CD14-positive monocyte (primary cell): ENCODE results near the gene OGG1. TPM values are rescaled to one million over a fixed set of nuclear protein-coding genes. Genes with fewer than 3 reads are reported as not detected.

Source experiments
- DNase-seq, 3 donors: peaks; one replicate each; pipeline ENCODE4 v3.0.0-alpha.2; 2011 to 2022
- H2AFZ ChIP-seq: 2 replicates; pipeline ENCODE4 v1.6.0; 2012; ENCODE audit warnings: mild to moderate bottlenecking, low read depth, low read length, inconsistent platforms; ENCODE audit not compliant: insufficient read depth, poor library complexity, severe bottlenecking
- H3K27ac ChIP-seq, 2 donors: 1 replicate in 1 of 2; 2 replicates in 1 of 2; pipeline ENCODE4 v1.5.1; 2012 to 2013; ENCODE audit warnings: low read length in 2 of 2, control low read depth in 1 of 2, inconsistent platforms in 1 of 2, low read depth in 1 of 2, mild to moderate bottlenecking in 1 of 2
- H3K27me3 ChIP-seq, 2 donors: one replicate each; pipeline versions ENCODE4 v1.6.0 to v1.6.1; 2011 to 2013; ENCODE audit warnings: low read length in 2 of 2; ENCODE audit not compliant: control insufficient read depth in 2 of 2, insufficient read depth in 2 of 2
- H3K36me3 ChIP-seq, 2 donors: replicated peaks in 1 of 2; 1 replicate in 1 of 2; 2 replicates in 1 of 2; pipeline versions ENCODE4 v1.5.1 to v1.6.1; 2012 to 2013; ENCODE audit warnings: low read length in 2 of 2, control low read depth in 1 of 2, inconsistent platforms in 1 of 2, mild to moderate bottlenecking in 1 of 2; ENCODE audit not compliant: insufficient read depth in 2 of 2, control insufficient read depth in 1 of 2
- H3K4me1 ChIP-seq, 2 donors: 1 replicate in 1 of 2; 2 replicates in 1 of 2; pipeline versions ENCODE4 v1.5.1 to v1.6.1; 2012 to 2013; ENCODE audit warnings: low read length in 2 of 2, control low read depth in 1 of 2, inconsistent platforms in 1 of 2, mild to moderate bottlenecking in 1 of 2, moderate library complexity in 1 of 2; ENCODE audit not compliant: insufficient read depth in 2 of 2, control insufficient read depth in 1 of 2
- H3K4me2 ChIP-seq: replicated peaks from 2 replicates; pipeline ENCODE3; 2012; ENCODE audit warnings: low read length, moderate library complexity, mild to moderate bottlenecking; ENCODE audit not compliant: poor library complexity, severe bottlenecking; ENCODE audit errors: extremely low read depth
- H3K4me3 ChIP-seq, 3 experiments: fragments of 200-600 bp in 1 of 3; sonication (generic) in 1 of 3; replicated peaks in 1 of 3; 1 replicate in 2 of 3; 2 replicates in 1 of 3; pipeline ENCODE4 v1.5.1; 2011 to 2013; ENCODE audit warnings: low read length in 3 of 3, mild to moderate bottlenecking in 3 of 3, control low read depth in 2 of 3, low read depth in 2 of 3, inconsistent platforms in 1 of 3, moderate library complexity in 1 of 3
- H3K79me2 ChIP-seq: 2 replicates; pipeline ENCODE4 v1.6.0; 2012; ENCODE audit warnings: mild to moderate bottlenecking, control low read depth, inconsistent platforms, low read length, moderate library complexity; ENCODE audit not compliant: insufficient read depth
- H3K9ac ChIP-seq: 2 replicates; pipeline ENCODE4 v1.6.0; 2017; ENCODE audit warnings: low read length, mild to moderate bottlenecking; ENCODE audit not compliant: insufficient read depth, poor library complexity, severe bottlenecking
- H3K9me3 ChIP-seq, 2 donors: replicated peaks in 1 of 2; 1 replicate in 1 of 2; 2 replicates in 1 of 2; pipeline versions ENCODE4 v1.5.1 to v1.6.1; 2012 to 2013; ENCODE audit warnings: low read length in 2 of 2, control low read depth in 1 of 2; ENCODE audit not compliant: control insufficient read depth in 1 of 2, insufficient read depth in 1 of 2
- H4K20me1 ChIP-seq: 2 replicates; pipeline ENCODE4 v1.6.0; 2012; ENCODE audit warnings: mild to moderate bottlenecking, low read length, control low read depth, moderate library complexity; ENCODE audit not compliant: insufficient read depth
- H3K27ac Mint-ChIP-seq, 7 donors: one replicate each; pipeline ENCODE4 v1.8.0; 2020; ENCODE audit warnings: mild to moderate bottlenecking in 7 of 7, mixed read lengths in 7 of 7, moderate library complexity in 6 of 7, inconsistent platforms in 2 of 7
- H3K27me3 Mint-ChIP-seq, 3 donors: one replicate each; pipeline ENCODE4 v1.8.0; 2021 to 2022; ENCODE audit warnings: low read depth in 3 of 3, mild to moderate bottlenecking in 3 of 3, mixed read lengths in 3 of 3, moderate library complexity in 3 of 3, inconsistent platforms in 1 of 3
- H3K36me3 Mint-ChIP-seq, 2 donors: one replicate each; pipeline ENCODE4 v1.8.0; 2020; ENCODE audit warnings: mixed read lengths in 2 of 2, inconsistent platforms in 1 of 2, mild to moderate bottlenecking in 1 of 2
- H3K4me1 Mint-ChIP-seq: one replicate; pipeline ENCODE4 v1.8.0; 2020; ENCODE audit warnings: mild to moderate bottlenecking, mixed read lengths
- H3K4me3 Mint-ChIP-seq, 2 donors: one replicate each; pipeline ENCODE4 v1.8.0; 2020; ENCODE audit warnings: mild to moderate bottlenecking in 2 of 2, mixed read lengths in 2 of 2, moderate library complexity in 1 of 2
- H3K9me3 Mint-ChIP-seq, 7 donors: one replicate each; pipeline ENCODE4 v1.8.0; 2020 to 2022; ENCODE audit warnings: mixed read lengths in 7 of 7, mild to moderate bottlenecking in 6 of 7, moderate library complexity in 6 of 7, inconsistent platforms in 2 of 7
- CTCF ChIP-seq: fragments of 200-600 bp; IDR thresholded peaks from one replicate; pipeline ENCODE4 v1.8.0; 2022; ENCODE audit warnings: antibody characterized with exemption, mild to moderate bottlenecking
- WGBS: methylation state at CpG from one replicate; pipeline ENCODE4 v1.1.5; 2013; ENCODE audit warnings: missing lambda C conversion rate; ENCODE audit not compliant: insufficient coverage; 5-methylcytosine and 5-hydroxymethylcytosine counted together
- intact Hi-C, 2 donors: fragments of 100-400 bp; cut with micrococcal nuclease; formaldehyde crosslinking; loops; one replicate each; pipeline versions ENCODE4 v1.15.0 to v1.15.1; 2023
- polyA plus RNA-seq, 3 donors: library from polyadenylated mRNA; depleted of rRNA in 1 of 3; unstranded in 2 of 3; stranded (reverse) in 1 of 3; fragments of 300-500 nt in 2 of 3; fragments of >200 nt in 1 of 3; fragmentation: Illumina TruSeq in 2 of 3; gene quantifications; 1 replicate in 2 of 3; 2 replicates in 1 of 3; pipeline ENCODE4 v1.2.3, GENCODE V29; 2012 to 2021

The OGG1 gene
- polyA plus RNA-seq, 3 donors, result 17.4 to 21.9 (median 20.5) TPM

- Histone ChIP-seq H3K9ac (peak overlapping the region; percentile 58), H3K79me2 (peaks cover 23% of the 10 kb centered on the region), H4K20me1 (peaks cover 18% of the 10 kb centered on the region), H3K4me3 (peak overlapping the region; percentile 57 to 92 (median 80)), H3K4me2 (peak overlapping the region; percentile 93), H3K27me3 (no peaks in the 10 kb centered on the region), H3K27ac (peak overlapping the region; percentile 84 to 89), H3K9me3 (no peaks in the 10 kb centered on the region), H2AFZ (peak overlapping the region; percentile 85), H3K36me3 (peaks cover 55 to 70% of the 10 kb centered on the region in 2 donors), H3K4me1 (peaks cover 23 to 29% of the 10 kb centered on the region in 2 donors)
- Mint-ChIP-seq H3K4me1 (peaks cover 30% of the 10 kb centered on the region), H3K27me3 (peaks cover 0 to 2% (median 0%) of the 10 kb centered on the region in 3 donors), H3K36me3 (peaks cover 60 to 77% of the 10 kb centered on the region in 2 donors), H3K27ac (peak overlapping the region; percentile 95 to 99 (median 96)), H3K9me3 (no peaks in the 10 kb centered on the region), H3K4me3 (peak overlapping the region; percentile 90 to 98)
- TF ChIP-seq CTCF, result no peak
- intact Hi-C loops, result loop anchor here in 1 of 2 donors (2.0 kb wide), 1 partner anchor 44 kb away; the partner anchor contains the start of genes ARPC4 and TADA3
- DNase-seq, result no peak
- WGBS, result 16% methylated on average over 19 of the region's 19 CpGs
These were observed 482 bp upstream of the OGG1 start for GRCh38 chr3:9749296-9749644.

- Mint-ChIP-seq H3K36me3 (peaks cover 53 to 74% of the 10 kb centered on the region in 2 donors), H3K27ac (peak overlapping the region; percentile 95 to 99 (median 96)), H3K9me3 (no peaks in the 10 kb centered on the region), H3K4me3 (peak overlapping the region; percentile 90 to 98), H3K4me1 (peaks cover 42% of the 10 kb centered on the region), H3K27me3 (peaks cover 0 to 2% (median 0%) of the 10 kb centered on the region in 3 donors)
- peak overlapping the region; percentile 93 for H3K4me2 ChIP-seq
- DNase-seq, result no peak
- peaks cover 18% of the 10 kb centered on the region for H4K20me1 ChIP-seq
- H3K79me2 ChIP-seq, result peaks cover 23% of the 10 kb centered on the region
- WGBS, result 66% methylated on average over 17 of the region's 17 CpGs
- peak overlapping the region; percentile 57 to 92 (median 80) for H3K4me3 ChIP-seq
- TF ChIP-seq CTCF, result no peak
- H3K27ac ChIP-seq, result peak overlapping the region; percentile 84 to 89
- intact Hi-C loops, result loop anchor here (1.0 to 2.0 kb wide), 3 partner anchors 19 to 42 kb away; partner anchors contain the start of genes ARPC4 (in 1 of the 2), BRPF1 (in 1 of the 2) and TADA3 (in 1 of the 2)
- H2AFZ ChIP-seq, result peak overlapping the region; percentile 85
- H3K4me1 ChIP-seq, result peaks cover 35 to 42% of the 10 kb centered on the region in 2 donors
- peaks cover 44 to 63% of the 10 kb centered on the region in 2 donors for H3K36me3 ChIP-seq
- no peaks in the 10 kb centered on the region for H3K27me3 ChIP-seq
- no peaks in the 10 kb centered on the region for H3K9me3 ChIP-seq
- H3K9ac ChIP-seq, result peak overlapping the region; percentile 58
These were observed 1.0 kb downstream of the OGG1 start for GRCh38 chr3:9750556-9751411.
